CD4-positive, alpha-beta T cell treated with Interleukin-17A for 1 hour (primary cell): ENCODE data around the gene OBSCN.

Source experiments
- DNase-seq: peaks from one replicate; pipeline ENCODE4 v3.0.0-alpha.2; 2020

The OBSCN gene

DNA sequence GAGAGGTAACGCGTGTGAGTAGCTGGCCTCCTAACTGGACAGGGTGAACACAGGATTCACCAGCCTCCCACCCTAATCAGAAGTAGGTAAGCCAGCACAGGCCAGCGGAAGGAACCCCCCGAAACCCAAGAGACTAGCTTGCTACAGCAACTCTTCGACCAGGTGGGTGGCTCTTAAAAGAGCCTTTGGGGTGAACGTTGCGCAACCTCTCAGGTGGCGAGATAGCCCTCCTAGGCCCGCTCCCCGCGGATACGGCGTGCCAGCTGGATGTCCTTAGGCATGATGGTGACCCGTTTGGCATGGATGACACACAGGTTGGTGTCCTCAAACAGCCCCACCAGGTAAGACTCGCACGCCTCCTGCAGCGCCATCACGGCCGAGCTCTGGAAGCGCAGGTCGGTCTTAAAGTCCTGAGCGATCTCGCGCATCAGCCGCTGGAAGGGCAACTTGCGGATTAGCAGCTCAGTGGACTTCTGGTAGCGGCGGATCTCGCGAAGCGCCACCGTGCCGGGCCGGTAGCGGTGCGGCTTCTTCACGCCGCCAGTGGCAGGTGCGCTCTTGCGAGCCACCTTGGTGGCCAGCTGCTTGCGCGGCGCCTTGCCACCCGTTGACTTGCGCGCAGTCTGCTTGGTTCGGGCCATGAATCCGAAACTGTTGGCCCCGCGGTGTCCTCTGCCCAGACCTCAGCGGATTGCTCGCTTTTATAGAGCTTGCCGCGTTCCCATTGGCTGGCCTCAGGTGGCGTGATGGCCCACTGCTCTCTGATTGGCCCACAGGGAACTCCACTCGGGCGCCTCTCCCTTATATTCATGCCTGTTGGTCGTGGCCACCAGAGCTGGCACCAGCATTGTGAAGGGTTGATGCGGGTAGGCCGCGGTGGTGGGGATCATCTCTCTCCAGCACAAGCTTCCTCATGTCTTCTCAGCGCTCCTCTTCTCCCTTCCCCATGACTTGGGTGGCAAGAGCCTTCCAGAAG lies 217.1 kb downstream of the OBSCN start:
- DNase-seq = no peak

DNA sequence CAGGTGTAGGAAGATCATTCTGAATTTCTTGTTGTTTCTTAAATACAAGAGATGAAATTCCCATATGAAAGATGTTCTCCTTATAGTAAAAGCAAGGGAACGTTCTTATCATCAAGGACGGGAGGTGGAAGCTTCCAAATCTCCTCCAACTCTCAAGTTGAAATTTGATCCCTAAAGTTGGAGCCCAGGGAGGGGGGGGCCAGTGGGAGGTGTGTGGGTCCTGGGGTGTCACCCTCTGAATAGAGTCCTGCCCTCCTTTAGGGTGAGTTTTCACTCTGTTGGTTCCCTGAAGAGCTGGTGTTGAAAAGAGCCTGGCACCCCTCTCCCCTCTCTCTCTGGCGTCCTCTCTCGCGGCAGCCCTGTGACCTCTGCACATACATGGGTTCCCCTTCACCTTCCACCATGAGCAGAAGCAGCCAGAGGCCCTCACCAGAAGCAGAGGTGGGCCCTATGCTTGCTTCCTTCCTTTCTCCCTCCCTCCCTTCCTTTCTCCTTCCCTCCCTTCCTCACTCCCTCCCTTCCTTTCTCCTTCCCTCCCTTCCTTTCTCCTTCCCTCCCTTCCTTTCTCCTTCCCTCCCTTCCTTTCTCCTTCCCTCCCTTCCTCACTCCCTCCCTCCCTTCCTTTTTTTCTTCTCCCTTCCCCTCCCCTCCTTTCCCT lies 218.8 kb downstream of the OBSCN start:
- DNase-seq = no peak

DNA sequence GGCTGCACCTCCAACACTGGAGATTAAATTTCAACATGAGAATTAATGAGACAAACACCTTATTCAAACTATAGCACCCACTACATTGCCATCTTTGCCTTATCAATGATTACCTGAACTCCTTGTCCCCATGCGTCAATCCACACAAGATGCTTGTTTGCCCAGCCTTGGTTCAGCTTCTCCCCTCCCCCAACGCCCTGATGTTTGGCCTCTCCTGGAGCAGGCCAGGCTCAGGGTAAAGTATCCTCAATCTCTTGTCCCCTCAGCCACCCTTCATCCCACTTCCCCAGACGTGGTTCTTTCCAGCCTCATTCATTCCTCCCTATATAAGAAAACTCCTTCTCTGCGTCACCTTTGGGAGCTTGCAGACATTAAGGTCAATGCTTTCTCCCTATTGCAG lies 220.6 kb downstream of the OBSCN start:
- no peak for DNase-seq
